RWPE2 (cell line): ENCODE results near the gene MYO1F.
A peak's percentile ranks its signal among the peaks of the same experiment; 100 is the strongest.

Source experiments
- ATAC-seq: fragments of 200-7000 bp; cut with Tn5 transposase; 3 replicates; pipeline ENCODE4 v1.9.1; 2021; ENCODE audit warnings: low read depth
- DNase-seq: peaks from one replicate; pipeline ENCODE4 v3.0.0-alpha.2; 2020; ENCODE audit warnings: low spot score
- H3K27ac ChIP-seq: fragments of 450-650 bp; 2 replicates; pipeline ENCODE4 v1.5.1; 2017; ENCODE audit warnings: mild to moderate bottlenecking; ENCODE audit not compliant: poor library complexity, severe bottlenecking
- H3K27me3 ChIP-seq: fragments of 250-450 bp; sonication (Bioruptor Pico); 2 replicates; pipeline ENCODE4 v1.5.1; 2021; ENCODE audit warnings: mild to moderate bottlenecking, moderate library complexity; ENCODE audit not compliant: insufficient read depth, poor library complexity, severe bottlenecking
- H3K36me3 ChIP-seq: fragments of 250-450 bp; sonication (Bioruptor Pico); 2 replicates; pipeline ENCODE4 v1.5.1; 2020; ENCODE audit warnings: low read depth, mild to moderate bottlenecking, moderate library complexity
- H3K4me1 ChIP-seq: fragments of 250-450 bp; sonication (Bioruptor Pico); 2 replicates; pipeline ENCODE4 v1.5.1; 2021; ENCODE audit warnings: mild to moderate bottlenecking, moderate library complexity; ENCODE audit not compliant: insufficient read depth, poor library complexity, severe bottlenecking
- H3K4me3 ChIP-seq: fragments of 250-450 bp; sonication (Bioruptor Pico); 2 replicates; pipeline ENCODE4 v1.5.1; 2021; ENCODE audit warnings: mild to moderate bottlenecking, moderate library complexity; ENCODE audit not compliant: severe bottlenecking
- H3K9me3 ChIP-seq: fragments of 250-450 bp; sonication (Bioruptor Pico); 2 replicates; pipeline ENCODE4 v1.5.1; 2021; ENCODE audit warnings: mild to moderate bottlenecking, moderate library complexity; ENCODE audit not compliant: severe bottlenecking
- CTCF ChIP-seq: fragments of 450-650 bp; IDR thresholded peaks from one replicate; pipeline ENCODE4 v1.5.1; 2017; ENCODE audit warnings: mild to moderate bottlenecking, moderate library complexity; ENCODE audit not compliant: poor library complexity, severe bottlenecking

Gene MYO1F

GRCh38 chr19:8483165-8483564 is 94.1 kb downstream of the MYO1F start:
- H3K9me3 ChIP-seq, result no peaks in the 10 kb centered on the region
- ATAC-seq, result no peak
- H3K27me3 ChIP-seq, result no peaks in the 10 kb centered on the region
- H3K4me3 ChIP-seq, result no peak overlapping the region
- no peak for DNase-seq
- H3K4me1 ChIP-seq, result peaks cover 5% of the 10 kb centered on the region
- peaks cover 84% of the 10 kb centered on the region for H3K36me3 ChIP-seq
- no peak overlapping the region for H3K27ac ChIP-seq
- TF ChIP-seq CTCF, result no peak

GRCh38 chr19:8482696-8483095 is 94.5 kb downstream of the MYO1F start:
- no peak overlapping the region for H3K27ac ChIP-seq
- peaks cover 84% of the 10 kb centered on the region for H3K36me3 ChIP-seq
- no peaks in the 10 kb centered on the region for H3K27me3 ChIP-seq
- DNase-seq (no peak), ATAC-seq (no peak)
- H3K4me1 ChIP-seq, result peaks cover 5% of the 10 kb centered on the region
- no peak overlapping the region for H3K4me3 ChIP-seq
- TF ChIP-seq CTCF, result no peak
- no peaks in the 10 kb centered on the region for H3K9me3 ChIP-seq

- no peak for TF ChIP-seq CTCF
- peaks cover 5% of the 10 kb centered on the region for H3K4me1 ChIP-seq
- ATAC-seq (no peak), DNase-seq (no peak)
- H3K4me3 ChIP-seq, result no peak overlapping the region
- H3K27me3 ChIP-seq, result no peaks in the 10 kb centered on the region
- H3K27ac ChIP-seq, result peak overlapping the region; percentile 40
- H3K9me3 ChIP-seq, result no peaks in the 10 kb centered on the region
- peaks cover 75% of the 10 kb centered on the region for H3K36me3 ChIP-seq
Measured at GRCh38 chr19:8481616-8482015, 95.6 kb downstream of the MYO1F start.

GRCh38 chr19:8481201-8481600 is 96.0 kb downstream of the MYO1F start:
- H3K36me3 ChIP-seq, result peaks cover 73% of the 10 kb centered on the region
- TF ChIP-seq CTCF, result no peak
- H3K9me3 ChIP-seq, result no peaks in the 10 kb centered on the region
- H3K4me1 ChIP-seq, result peaks cover 5% of the 10 kb centered on the region
- no peak overlapping the region for H3K4me3 ChIP-seq
- DNase-seq (no peak), ATAC-seq (no peak)
- no peaks in the 10 kb centered on the region for H3K27me3 ChIP-seq
- peak overlapping the region; percentile 40 for H3K27ac ChIP-seq

- Histone ChIP-seq H3K4me1 (peaks cover 5% of the 10 kb centered on the region), H3K27ac (no peak overlapping the region), H3K36me3 (peaks cover 72% of the 10 kb centered on the region)
Measured at GRCh38 chr19:8478598-8478997, 98.6 kb downstream of the MYO1F start.

More at GRCh38 chr19:8478598-8478997, 98.6 kb downstream of the MYO1F start:
- no peak for TF ChIP-seq CTCF
- Histone ChIP-seq H3K9me3 (no peaks in the 10 kb centered on the region), H3K4me3 (no peak overlapping the region), H3K27me3 (no peaks in the 10 kb centered on the region)
- no peak for ATAC-seq
- DNase-seq, result no peak
